Kidney (tissue), 14 donors: ENCODE results near the gene CCDC174. TPM values are rescaled to one million over a fixed set of nuclear protein-coding genes. Genes with fewer than 3 reads are reported as not detected.

Source experiments
- DNase-seq, 5 donors: peaks; one replicate each; pipeline ENCODE4 v3.0.0-alpha.2; 2013 to 2020
- FAIRE-seq: peaks from 2 replicates; lab custom pipeline; 2012; peaks lifted over from hg19 to GRCh38; lab: Jason Lieb, UNC
- H3K27ac ChIP-seq, 2 donors: one replicate each; pipeline ENCODE4 v1.7.0; 2013; ENCODE audit warnings: low read depth in 2 of 2, low read length in 2 of 2, inconsistent platforms in 1 of 2
- H3K27me3 ChIP-seq: one replicate; pipeline ENCODE4 v1.7.1; 2013; ENCODE audit warnings: low read length, inconsistent platforms; ENCODE audit not compliant: control insufficient read depth, insufficient read depth
- H3K36me3 ChIP-seq, 3 donors: one replicate each; pipeline versions ENCODE4 v1.7.0 to v1.7.1; 2013; ENCODE audit warnings: low read length in 3 of 3, control low read depth in 1 of 3, inconsistent platforms in 1 of 3; ENCODE audit not compliant: insufficient read depth in 3 of 3, control insufficient read depth in 2 of 3
- H3K4me1 ChIP-seq, 3 donors: one replicate each; pipeline versions ENCODE4 v1.7.0 to v1.7.1; 2013; ENCODE audit warnings: low read length in 3 of 3, inconsistent platforms in 1 of 3, low read depth in 1 of 3; ENCODE audit not compliant: control insufficient read depth in 2 of 3, insufficient read depth in 2 of 3
- H3K4me3 ChIP-seq, 3 donors: one replicate each; pipeline versions ENCODE4 v1.7.0 to v1.8.1; 2013; ENCODE audit warnings: low read length in 3 of 3, control low read depth in 1 of 3, inconsistent platforms in 1 of 3
- H3K9ac ChIP-seq, 3 donors: one replicate each; pipeline versions ENCODE4 v1.7.0 to v1.7.1; 2013; ENCODE audit warnings: low read length in 3 of 3, control low read depth in 1 of 3, inconsistent platforms in 1 of 3
- H3K9me3 ChIP-seq, 3 donors: one replicate each; pipeline versions ENCODE4 v1.7.0 to v1.7.1; 2013; ENCODE audit warnings: low read length in 3 of 3, control low read depth in 1 of 3, inconsistent platforms in 1 of 3; ENCODE audit not compliant: control insufficient read depth in 2 of 3, insufficient read depth in 1 of 3
- CTCF ChIP-seq: IDR thresholded peaks from 3 replicates; pipeline ENCODE4 v1.5.1; 2012; ENCODE audit warnings: mild to moderate bottlenecking, moderate library complexity, borderline replicate concordance; ENCODE audit not compliant: insufficient read depth; ENCODE audit errors: extremely low read depth
- intact Hi-C: fragments of 100-400 bp; cut with DNase I; formaldehyde crosslinking; loops from one replicate; pipeline ENCODE4 v1.11.1; 2022
- polyA plus RNA-seq: library from polyadenylated mRNA; stranded (reverse); fragments of 350-450 nt; fragmentation: Illumina TruSeq; extraction: RNeasy Lipid Tissue Mini Kit (QIAGEN cat#74804); gene quantifications from one replicate; pipeline ENCODE4 v1.2.3, GENCODE V29; 2014; ENCODE audit warnings: low read depth, low replicate concordance; ENCODE audit not compliant: insufficient read depth
- total RNA-seq: library from RNA; stranded (reverse); fragmentation: NEBNext Ultra II Directional; extraction: Animal tissue kit (Norgen Biotek cat#: 25700); gene quantifications from one replicate; pipeline ENCODE4 v1.2.1, GENCODE V29; 2021
- donor health status: control.
- donor health status: control.
- donor health status: control.
- donor health status: control.
- donor health status: control.
- donor health status: DM: yes; HTN: yes; CAD: no.
- donor health status: Normal renal cell carcinoma (clear cell type).

Gene CCDC174
- total and polyA plus RNA-seq, 2 donors from 2014 or later: 21.9 to 24.7 TPM

DNA sequence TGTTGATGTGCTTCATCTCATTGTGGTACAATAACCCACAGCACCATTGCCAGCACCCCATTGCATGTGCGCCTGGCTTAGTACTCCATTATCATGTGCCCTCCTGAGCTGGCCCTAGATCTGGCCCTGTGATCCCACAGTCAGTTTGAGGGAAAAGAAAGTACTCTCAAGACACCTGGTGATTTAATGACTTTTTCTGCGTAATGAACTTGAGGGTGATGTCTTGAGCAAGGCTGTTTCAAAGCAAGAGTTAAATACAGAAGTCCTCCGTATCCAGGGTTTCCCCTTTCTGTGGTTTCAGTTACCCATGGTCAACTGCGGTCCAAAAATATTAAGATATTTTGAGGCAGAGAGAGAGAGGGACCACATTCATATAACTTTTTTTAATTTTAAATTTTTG, 39.7 kb downstream of the CCDC174 start:
- FAIRE-seq: no peak
- no peaks in the 10 kb centered on the region for H3K36me3 ChIP-seq
- H3K4me3 ChIP-seq: no peak overlapping the region
- no peaks in the 10 kb centered on the region for H3K27me3 ChIP-seq
- TF ChIP-seq CTCF: no peak
- no peaks in the 10 kb centered on the region for H3K4me1 ChIP-seq
- peaks cover 0 to 3% (median 0%) of the 10 kb centered on the region in 3 donors for H3K9me3 ChIP-seq
- DNase-seq: no peak
- intact Hi-C loops: no loop called here
- H3K27ac ChIP-seq: no peak overlapping the region
- no peak overlapping the region for H3K9ac ChIP-seq

GRCh38 chr3:14691719-14692118, 40.2 kb downstream of the CCDC174 start:
- no peak overlapping the region for H3K27ac ChIP-seq
- TF ChIP-seq CTCF: no peak
- no peak overlapping the region for H3K4me3 ChIP-seq
- H3K36me3 ChIP-seq: no peaks in the 10 kb centered on the region
- no peak for DNase-seq
- H3K9ac ChIP-seq: no peak overlapping the region
- no peaks in the 10 kb centered on the region for H3K27me3 ChIP-seq
- H3K4me1 ChIP-seq: no peaks in the 10 kb centered on the region
- FAIRE-seq: no peak
- intact Hi-C loops: no loop called here
- H3K9me3 ChIP-seq: peaks cover 0 to 3% (median 0%) of the 10 kb centered on the region in 3 donors

GRCh38 chr3:14698601-14699244, 47.2 kb downstream of the CCDC174 start:
- no peak for TF ChIP-seq CTCF
- Histone ChIP-seq H3K4me1 (no peaks in the 10 kb centered on the region), H3K4me3 (no peak overlapping the region), H3K36me3 (no peaks in the 10 kb centered on the region), H3K9me3 (no peaks in the 10 kb centered on the region), H3K9ac (no peak overlapping the region), H3K27me3 (no peaks in the 10 kb centered on the region), H3K27ac (no peak overlapping the region)
- no peak for FAIRE-seq
- intact Hi-C loops: no loop called here
- no peak for DNase-seq

- TF ChIP-seq CTCF: no peak
Observed at GRCh38 chr3:14699643-14700042, 48.1 kb downstream of the CCDC174 start.

More at GRCh38 chr3:14699643-14700042, 48.1 kb downstream of the CCDC174 start:
- FAIRE-seq: no peak
- no peak overlapping the region for H3K27ac ChIP-seq
- no peaks in the 10 kb centered on the region for H3K4me1 ChIP-seq
- H3K4me3 ChIP-seq: no peak overlapping the region
- intact Hi-C loops: no loop called here
- no peak overlapping the region for H3K9ac ChIP-seq
- H3K36me3 ChIP-seq: no peaks in the 10 kb centered on the region
- H3K27me3 ChIP-seq: no peaks in the 10 kb centered on the region
- DNase-seq: no peak
- H3K9me3 ChIP-seq: no peaks in the 10 kb centered on the region
